GM13976 (cell line): Measurements from ENCODE around the gene LINGO4.

Experiments
- DNase-seq: peaks from one replicate; pipeline ENCODE4 v3.0.0; 2012; ENCODE audit warnings: low spot score
- in situ Hi-C: fragments of 300-500 bp; cut with MboI; formaldehyde crosslinking; loops from one replicate; pipeline ENCODE4 v1.12.0; 2022; ENCODE audit warnings: low sequenced_read_pairs, mixed read lengths, inconsistent platforms; ENCODE audit not compliant: unreplicated experiment
- TF ChIP-seq, protein P1 (sequence below): IDR thresholded peaks from 2 replicates; pipeline ENCODE4 v1.5.1; 2012; ENCODE audit warnings: borderline replicate concordance, mild to moderate bottlenecking; ENCODE audit not compliant: insufficient read depth; ENCODE audit errors: extremely low read depth, missing control alignments, control extremely low read depth

Gene LINGO4

DNA sequence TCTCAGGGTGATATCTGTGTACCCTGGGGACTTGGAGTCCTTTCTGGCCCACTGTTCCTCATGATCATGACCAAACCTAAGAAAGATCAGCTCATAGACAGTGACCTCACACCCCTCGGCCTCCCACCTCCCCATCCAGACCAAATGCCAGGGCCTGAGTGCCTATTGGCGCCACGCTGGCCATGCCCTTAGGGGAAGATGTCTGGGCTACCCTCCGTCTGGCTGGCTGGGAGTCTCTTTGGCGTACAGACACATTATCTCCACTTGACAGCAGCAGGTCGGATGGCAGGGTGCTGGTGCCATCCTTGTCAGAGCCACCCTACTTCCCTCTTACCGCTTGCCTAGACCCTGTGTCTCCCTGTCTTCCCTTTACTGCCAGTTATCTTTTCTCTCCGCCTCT, 18.0 kb upstream of the LINGO4 start:
- in situ Hi-C loops, result no loop called here
- DNase-seq, result no peak
- TF ChIP-seq, protein P1, sequence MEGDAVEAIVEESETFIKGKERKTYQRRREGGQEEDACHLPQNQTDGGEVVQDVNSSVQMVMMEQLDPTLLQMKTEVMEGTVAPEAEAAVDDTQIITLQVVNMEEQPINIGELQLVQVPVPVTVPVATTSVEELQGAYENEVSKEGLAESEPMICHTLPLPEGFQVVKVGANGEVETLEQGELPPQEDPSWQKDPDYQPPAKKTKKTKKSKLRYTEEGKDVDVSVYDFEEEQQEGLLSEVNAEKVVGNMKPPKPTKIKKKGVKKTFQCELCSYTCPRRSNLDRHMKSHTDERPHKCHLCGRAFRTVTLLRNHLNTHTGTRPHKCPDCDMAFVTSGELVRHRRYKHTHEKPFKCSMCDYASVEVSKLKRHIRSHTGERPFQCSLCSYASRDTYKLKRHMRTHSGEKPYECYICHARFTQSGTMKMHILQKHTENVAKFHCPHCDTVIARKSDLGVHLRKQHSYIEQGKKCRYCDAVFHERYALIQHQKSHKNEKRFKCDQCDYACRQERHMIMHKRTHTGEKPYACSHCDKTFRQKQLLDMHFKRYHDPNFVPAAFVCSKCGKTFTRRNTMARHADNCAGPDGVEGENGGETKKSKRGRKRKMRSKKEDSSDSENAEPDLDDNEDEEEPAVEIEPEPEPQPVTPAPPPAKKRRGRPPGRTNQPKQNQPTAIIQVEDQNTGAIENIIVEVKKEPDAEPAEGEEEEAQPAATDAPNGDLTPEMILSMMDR, result no peak

DNA sequence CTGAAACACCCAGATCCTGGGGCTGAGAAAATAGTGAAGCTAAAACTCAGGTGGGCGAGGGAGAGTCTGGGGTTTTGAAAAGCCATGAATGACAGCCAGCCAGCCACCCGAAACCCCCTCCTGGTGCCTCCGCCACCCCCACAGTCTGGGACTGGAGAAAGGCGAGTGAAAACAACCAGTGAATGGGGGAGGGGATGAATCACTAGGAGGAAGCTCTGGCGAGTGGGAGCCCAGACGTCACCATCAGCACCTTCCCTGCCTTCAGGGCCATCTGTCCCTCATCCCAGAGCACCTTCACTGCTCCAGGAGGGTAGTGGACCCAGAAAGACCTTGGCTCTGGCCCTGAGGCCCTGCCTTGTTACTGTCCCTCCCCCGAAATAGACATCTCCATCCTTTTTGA, 17.2 kb upstream of the LINGO4 start:
- TF ChIP-seq, protein P1, result no peak
- DNase-seq, result no peak
- in situ Hi-C loops, result no loop called here

DNA sequence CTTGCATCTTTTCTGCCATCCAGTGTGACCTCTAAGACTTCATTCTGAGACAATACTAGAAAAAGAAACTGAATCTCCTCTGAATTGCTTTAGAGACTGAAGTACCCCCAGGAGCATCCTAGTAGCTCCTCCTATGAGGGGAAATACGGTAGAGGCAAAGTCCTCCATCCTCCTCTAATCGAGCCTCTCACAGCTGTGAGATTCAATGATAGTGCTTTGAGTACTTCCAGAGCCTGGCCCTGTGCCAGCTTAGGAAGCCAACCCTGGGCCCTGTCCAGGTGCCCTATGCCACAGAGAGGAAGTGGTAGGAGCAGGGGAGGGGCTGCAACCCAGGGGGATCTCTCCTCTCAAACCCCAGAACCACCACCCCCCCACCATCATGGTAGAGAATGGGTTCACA, 15.7 kb upstream of the LINGO4 start:
- TF ChIP-seq, protein P1, result no peak
- in situ Hi-C loops, result no loop called here
- no peak for DNase-seq

DNA sequence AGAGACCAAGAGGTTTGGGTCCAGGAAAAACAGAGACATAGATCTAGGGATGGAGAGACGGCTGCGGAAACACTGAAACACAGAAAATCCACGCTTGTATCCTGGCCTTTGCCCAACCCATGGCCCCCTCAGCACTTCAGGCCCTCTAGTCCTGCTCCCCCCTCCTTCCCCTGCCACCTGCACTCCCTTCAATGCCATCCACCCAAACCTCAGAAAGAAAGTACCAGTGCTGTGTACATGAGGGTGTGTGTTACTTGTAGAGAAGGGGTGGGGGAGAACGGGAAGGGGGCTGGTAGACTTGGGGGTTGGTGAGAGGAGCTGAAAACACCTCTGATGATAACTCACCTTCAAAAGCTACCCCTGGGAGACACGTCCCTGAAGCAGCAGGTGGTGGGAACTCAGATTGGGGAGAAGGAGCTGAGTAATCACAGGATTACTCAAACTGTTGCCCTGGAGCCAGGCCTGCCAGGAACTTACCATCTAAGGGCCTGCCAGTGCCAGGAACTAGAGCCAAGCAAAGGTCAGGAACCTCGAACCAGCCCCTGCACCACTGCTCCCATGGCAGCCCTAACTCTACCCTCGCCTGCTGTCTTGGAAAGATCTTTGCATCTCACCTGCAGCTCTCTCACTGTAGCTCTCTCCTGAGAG, 14.9 kb upstream of the LINGO4 start:
- in situ Hi-C loops, result no loop called here
- TF ChIP-seq, protein P1, result no peak
- no peak for DNase-seq

DNA sequence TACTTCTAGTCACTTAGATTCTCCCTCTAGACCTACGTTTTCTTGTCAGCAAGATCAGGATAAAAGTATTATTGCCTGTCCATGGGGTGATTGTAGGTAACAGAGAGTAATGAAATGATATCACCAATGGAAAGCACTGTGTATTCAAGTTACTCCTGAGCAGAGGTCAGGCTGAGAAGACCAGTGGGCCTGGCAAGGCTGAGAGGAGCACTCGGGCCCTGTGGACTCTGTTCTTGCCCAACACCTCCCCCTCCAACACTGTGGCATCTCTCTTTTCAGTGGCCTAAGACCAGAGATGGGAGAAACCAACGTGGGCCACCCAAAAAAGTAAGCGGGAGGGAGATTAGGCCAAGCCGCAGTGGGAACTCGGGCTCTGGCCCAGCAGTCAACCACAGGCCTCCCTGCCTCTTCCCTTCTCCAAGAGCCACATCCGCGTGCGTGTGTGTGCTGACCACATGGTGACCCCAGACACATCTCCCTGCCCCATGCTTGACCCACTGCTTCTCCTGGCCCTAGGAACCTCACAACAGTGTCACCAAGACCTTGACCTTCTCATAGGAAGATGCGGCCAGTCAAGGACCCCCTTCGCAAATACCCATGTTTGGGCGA, 14.1 kb upstream of the LINGO4 start:
- DNase-seq, result no peak
- in situ Hi-C loops, result no loop called here
- TF ChIP-seq, protein P1, result no peak

DNA sequence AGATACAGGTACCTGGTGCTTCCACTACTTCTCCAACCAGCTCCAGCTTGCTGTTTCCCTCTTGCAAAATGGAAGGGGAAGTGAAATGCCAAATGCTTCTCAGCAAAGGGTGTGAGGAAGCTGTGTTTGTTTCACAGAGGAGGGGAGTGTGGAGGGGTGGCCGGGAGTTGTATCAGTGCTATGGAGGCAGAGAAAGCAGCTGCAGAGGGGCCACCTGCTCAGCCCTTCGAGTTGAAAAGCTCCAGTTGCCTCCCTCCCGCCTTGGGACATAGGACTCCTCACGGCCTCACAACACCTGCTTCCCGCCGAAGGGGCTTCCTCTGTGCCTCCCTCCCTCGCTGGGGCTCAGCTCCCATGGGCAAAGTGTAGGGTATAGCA, 12.1 kb upstream of the LINGO4 start:
- DNase-seq, result no peak
- TF ChIP-seq, protein P1, result no peak
- in situ Hi-C loops, result no loop called here
